ENCODE data around the gene GGT1.
"Not testable (repeated sequence)": the region's sequence is repeated elsewhere in the genome, so short reads cannot be mapped to it uniquely, and the experiment has no call there.

The GGT1 gene

GRCh38 chr22:24590596-24591173 lies 12.3 kb upstream of the GGT1 start:
- Histone ChIP-seq H3K4me1 (ENCODE audit: insufficient read depth, insufficient read length) (peaks cover 17% of the 10 kb centered on the region), H3K36me3 (ENCODE audit: insufficient read depth, insufficient read length, low read length) (peaks cover 27% of the 10 kb centered on the region), H3K9me3 (ENCODE audit: insufficient read depth, low read length) (no peaks in the 10 kb centered on the region), H3K9ac (ENCODE audit: insufficient read length, low read depth) (no peak overlapping the region), H3K27me3 (ENCODE audit: insufficient read depth, insufficient read length) (no peaks in the 10 kb centered on the region), H3K4me3 (ENCODE audit: insufficient read length, low read depth) (no peak overlapping the region)
- TF ChIP-seq SUZ12 (IDR thresholded peaks at IDR 0.05; ENCODE audit: extremely low read depth, insufficient read depth, insufficient read length) (no peak), YY1 (IDR thresholded peaks at IDR 0.05; ENCODE audit: insufficient read depth, insufficient read length) (no peak), ZNF274 (IDR thresholded peaks at IDR 0.05; ENCODE audit: low read depth, low read length) (no peak)
- DNase-seq (ENCODE audit: low read depth, low spot score), result no peak

- H3K9ac ChIP-seq (ENCODE audit: insufficient read length, low read depth), result no peak overlapping the region
- no peaks in the 10 kb centered on the region for H3K27me3 ChIP-seq (ENCODE audit: insufficient read depth, insufficient read length)
- no peak for TF ChIP-seq SUZ12 (IDR thresholded peaks at IDR 0.05; ENCODE audit: extremely low read depth, insufficient read depth, insufficient read length)
- TF ChIP-seq YY1 (IDR thresholded peaks at IDR 0.05; ENCODE audit: insufficient read depth, insufficient read length), result no peak
- TF ChIP-seq ZNF274 (IDR thresholded peaks at IDR 0.05; ENCODE audit: low read depth, low read length), result no peak
- H3K4me1 ChIP-seq (ENCODE audit: insufficient read depth, insufficient read length), result peaks cover 17% of the 10 kb centered on the region
- no peak overlapping the region for H3K4me3 ChIP-seq (ENCODE audit: insufficient read length, low read depth)
- no peak for DNase-seq (ENCODE audit: low read depth, low spot score)
- H3K36me3 ChIP-seq (ENCODE audit: insufficient read depth, insufficient read length, low read length), result peaks cover 21% of the 10 kb centered on the region
- no peaks in the 10 kb centered on the region for H3K9me3 ChIP-seq (ENCODE audit: insufficient read depth, low read length)
These were observed 11.6 kb upstream of the GGT1 start for GRCh38 chr22:24591286-24591830.

GRCh38 chr22:24592058-24592850 lies 10.7 kb upstream of the GGT1 start:
- Histone ChIP-seq H3K27me3 (ENCODE audit: insufficient read depth, insufficient read length) (no peaks in the 10 kb centered on the region), H3K36me3 (ENCODE audit: insufficient read depth, insufficient read length, low read length) (peaks cover 18% of the 10 kb centered on the region), H3K4me1 (ENCODE audit: insufficient read depth, insufficient read length) (peaks cover 17% of the 10 kb centered on the region), H3K9ac (ENCODE audit: insufficient read length, low read depth) (peak overlapping the region; percentile 76), H3K9me3 (ENCODE audit: insufficient read depth, low read length) (no peaks in the 10 kb centered on the region), H3K4me3 (ENCODE audit: insufficient read length, low read depth) (peak overlapping the region; percentile 62)
- TF ChIP-seq YY1 (IDR thresholded peaks at IDR 0.05; ENCODE audit: insufficient read depth, insufficient read length), result no peak
- TF ChIP-seq SUZ12 (IDR thresholded peaks at IDR 0.05; ENCODE audit: extremely low read depth, insufficient read depth, insufficient read length), result no peak
- no peak for TF ChIP-seq ZNF274 (IDR thresholded peaks at IDR 0.05; ENCODE audit: low read depth, low read length)
- no peak for DNase-seq (ENCODE audit: low read depth, low spot score)

GRCh38 chr22:24592851-24593558 lies 10.0 kb upstream of the GGT1 start, which contains the start of gene LRRC75B:
Gene LRRC75B (minus strand): TSS chr22:24593073. CDS start chr22:24593039, 34 bp downstream.
- Histone ChIP-seq H3K36me3 (ENCODE audit: insufficient read depth, insufficient read length, low read length) (peaks cover 11% of the 10 kb centered on the region), H3K9ac (ENCODE audit: insufficient read length, low read depth) (peak within 1 kb of the TSS; percentile 76), H3K4me1 (ENCODE audit: insufficient read depth, insufficient read length) (peaks cover 17% of the 10 kb centered on the region), H3K4me3 (ENCODE audit: insufficient read length, low read depth) (peak within 1 kb of the TSS; percentile 62), H3K9me3 (ENCODE audit: insufficient read depth, low read length) (no peaks in the 10 kb centered on the region), H3K27me3 (ENCODE audit: insufficient read depth, insufficient read length) (no peaks in the 10 kb centered on the region)
- no peak for TF ChIP-seq YY1 (IDR thresholded peaks at IDR 0.05; ENCODE audit: insufficient read depth, insufficient read length)
- TF ChIP-seq SUZ12 (IDR thresholded peaks at IDR 0.05; ENCODE audit: extremely low read depth, insufficient read depth, insufficient read length), result no peak
- no peak for TF ChIP-seq ZNF274 (IDR thresholded peaks at IDR 0.05; ENCODE audit: low read depth, low read length)
- peak; percentile 15 for DNase-seq (ENCODE audit: low read depth, low spot score)

- H3K36me3 ChIP-seq (ENCODE audit: insufficient read depth, insufficient read length, low read length); H3K4me3 ChIP-seq (ENCODE audit: insufficient read length, low read depth); H3K9me3 ChIP-seq (ENCODE audit: insufficient read depth, low read length); DNase-seq (ENCODE audit: low read depth, low spot score); H3K27me3 ChIP-seq (ENCODE audit: insufficient read depth, insufficient read length): not testable (repeated sequence)
- H3K4me1 ChIP-seq (ENCODE audit: insufficient read depth, insufficient read length), result peaks cover 17% of the 10 kb centered on the region
- H3K9ac ChIP-seq (ENCODE audit: insufficient read length, low read depth), result peak overlapping the region; percentile 61
These were observed 9.5 kb upstream of the GGT1 start for GRCh38 chr22:24593559-24593835.

- peaks cover 17% of the 10 kb centered on the region for H3K4me1 ChIP-seq (ENCODE audit: insufficient read depth, insufficient read length)
- peak overlapping the region; percentile 61 for H3K9ac ChIP-seq (ENCODE audit: insufficient read length, low read depth)
- peaks cover 1% of the 10 kb centered on the region for H3K36me3 ChIP-seq (ENCODE audit: insufficient read depth, insufficient read length, low read length)
- no peak for TF ChIP-seq YY1 (IDR thresholded peaks at IDR 0.05; ENCODE audit: insufficient read depth, insufficient read length)
- no peak overlapping the region for H3K4me3 ChIP-seq (ENCODE audit: insufficient read length, low read depth)
- no peaks in the 10 kb centered on the region for H3K9me3 ChIP-seq (ENCODE audit: insufficient read depth, low read length)
- H3K27me3 ChIP-seq (ENCODE audit: insufficient read depth, insufficient read length), result no peaks in the 10 kb centered on the region
- DNase-seq (ENCODE audit: low read depth, low spot score), result no peak
These were observed 9.0 kb upstream of the GGT1 start for GRCh38 chr22:24593836-24594568.
